GM23338 (cell line): ENCODE data around the gene TREML4. TPM values are rescaled to one million over a fixed set of nuclear protein-coding genes. Genes with fewer than 3 reads are reported as not detected.

ENCODE experiments used
- ATAC-seq: fragments of 200-7000 bp; cut with Tn5 transposase; 3 replicates; pipeline ENCODE4 v1.9.1; 2020
- DNase-seq: peaks from one replicate; pipeline ENCODE4 v3.0.0-alpha.2; 2015; ENCODE audit warnings: low spot score
- H2AFZ ChIP-seq: fragments of 200-600 bp; sonication (generic); 2 replicates; pipeline ENCODE4 v1.8.0; 2016; ENCODE audit warnings: antibody characterized with exemption, mild to moderate bottlenecking, moderate library complexity
- H3F3A ChIP-seq: fragments of 200-600 bp; sonication (generic); replicated peaks from 2 replicates; pipeline ENCODE4 v1.8.0; 2017; ENCODE audit warnings: antibody characterized with exemption, mixed run types, low read depth
- H3K27ac ChIP-seq: fragments of 200-600 bp; sonication (generic); 2 replicates; pipeline ENCODE4 v1.6.1; 2016; ENCODE audit warnings: low read depth
- H3K27me3 ChIP-seq: fragments of 200-600 bp; sonication (generic); 2 replicates; pipeline ENCODE4 v1.8.0; 2016; ENCODE audit warnings: mild to moderate bottlenecking, mixed run types, moderate library complexity; ENCODE audit not compliant: insufficient read depth
- H3K36me3 ChIP-seq: fragments of 200-600 bp; sonication (generic); 2 replicates; pipeline ENCODE4 v1.8.0; 2016; ENCODE audit warnings: mild to moderate bottlenecking; ENCODE audit not compliant: insufficient read depth
- H3K4me1 ChIP-seq: fragments of 200-600 bp; sonication (generic); 2 replicates; pipeline ENCODE4 v1.8.0; 2016; ENCODE audit warnings: mild to moderate bottlenecking, moderate library complexity; ENCODE audit not compliant: insufficient read depth
- H3K4me2 ChIP-seq: fragments of 200-600 bp; sonication (generic); 2 replicates; pipeline ENCODE4 v1.7.1; 2017; ENCODE audit warnings: mixed run types
- H3K4me3 ChIP-seq: fragments of 200-600 bp; sonication (generic); 2 replicates; pipeline ENCODE4 v1.6.1; 2016; ENCODE audit warnings: mixed run types
- H3K79me2 ChIP-seq: fragments of 200-600 bp; sonication (generic); replicated peaks from 2 replicates; pipeline ENCODE4 v1.8.0; 2017; ENCODE audit warnings: mild to moderate bottlenecking; ENCODE audit not compliant: insufficient read depth
- H3K9me2 ChIP-seq: fragments of 200-600 bp; sonication (generic); 2 replicates; pipeline ENCODE4 v1.8.0; 2017; ENCODE audit not compliant: insufficient read depth
- H4K20me1 ChIP-seq: fragments of 200-600 bp; sonication (generic); replicated peaks from 2 replicates; pipeline ENCODE4 v1.8.0; 2017; ENCODE audit warnings: mild to moderate bottlenecking; ENCODE audit not compliant: insufficient read depth
- H3K27ac Mint-ChIP-seq: 2 replicates; pipeline ENCODE4 v1.8.0; 2020; ENCODE audit warnings: inconsistent platforms, mild to moderate bottlenecking, moderate library complexity, mixed read lengths
- H3K27me3 Mint-ChIP-seq: 3 replicates; pipeline ENCODE4 v1.8.0; 2022; ENCODE audit warnings: low read depth, mild to moderate bottlenecking, moderate library complexity, mixed read lengths, inconsistent platforms; ENCODE audit not compliant: insufficient read depth, poor library complexity
- H3K36me3 Mint-ChIP-seq: 3 replicates; pipeline ENCODE4 v1.8.0; 2021; ENCODE audit warnings: low read depth, mild to moderate bottlenecking, inconsistent platforms, moderate library complexity, mixed read lengths
- H3K4me1 Mint-ChIP-seq: 3 replicates; pipeline ENCODE4 v1.8.0; 2020; ENCODE audit warnings: mild to moderate bottlenecking, inconsistent platforms, mixed read lengths
- H3K4me3 Mint-ChIP-seq: 3 replicates; pipeline ENCODE4 v1.8.0; 2021; ENCODE audit warnings: moderate library complexity, mild to moderate bottlenecking, inconsistent platforms, mixed read lengths
- H3K9me3 Mint-ChIP-seq: 3 replicates; pipeline ENCODE4 v1.8.0; 2020; ENCODE audit warnings: moderate library complexity, mild to moderate bottlenecking, inconsistent platforms, mixed read lengths
- CTCF ChIP-seq, 2 experiments: fragments of 200-600 bp in 1 of 2; sonication (generic) in 1 of 2; conservative IDR thresholded peaks; 2 replicates each; pipeline versions ENCODE4 v1.5.1 to v1.6.1; 2016 to 2017; ENCODE audit warnings: antibody characterized with exemption in 2 of 2, low read depth in 2 of 2, mild to moderate bottlenecking in 2 of 2, moderate library complexity in 1 of 2
- EZH2 ChIP-seq: fragments of 200-600 bp; sonication (generic); IDR thresholded peaks from one replicate; pipeline ENCODE4 v1.8.0; 2017; ENCODE audit warnings: antibody characterized with exemption, mild to moderate bottlenecking, low read depth; ENCODE audit not compliant: unreplicated experiment
- EZH2phosphoT487 ChIP-seq: fragments of 200-600 bp; sonication (generic); IDR thresholded peaks from one replicate; pipeline ENCODE4 v1.8.1; 2018; ENCODE audit warnings: antibody characterized with exemption; ENCODE audit not compliant: unreplicated experiment
- POLR2AphosphoS5 ChIP-seq: IDR thresholded peaks from 2 replicates; pipeline ENCODE4 v1.6.1; 2016; ENCODE audit warnings: antibody characterized with exemption, low read depth
- REST ChIP-seq: IDR thresholded peaks from one replicate; pipeline ENCODE4 v1.6.1; 2018; ENCODE audit warnings: antibody characterized with exemption; ENCODE audit not compliant: unreplicated experiment
- STAT1 ChIP-seq: IDR thresholded peaks from one replicate; pipeline ENCODE4 v1.6.1; 2016; ENCODE audit warnings: antibody characterized with exemption; ENCODE audit not compliant: unreplicated experiment
- ZNF114 ChIP-seq: fragments of 250-450 bp; sonication (Bioruptor Pico); IDR thresholded peaks from 2 replicates; pipeline ENCODE4 v1.5.0; 2020; ENCODE audit warnings: mild to moderate bottlenecking, moderate library complexity
- ZNF331 ChIP-seq: fragments of 250-450 bp; sonication (Bioruptor Pico); IDR thresholded peaks from 2 replicates; pipeline ENCODE4 v1.5.0; 2020; ENCODE audit warnings: low read depth, mild to moderate bottlenecking, moderate library complexity
- polyA plus RNA-seq: library from polyadenylated mRNA; unstranded; fragments of >200 nt; fragmentation: Nextera tagmentation; extraction: Ambion mirVana; gene quantifications from 2 replicates; pipeline ENCODE4 v1.2.1, GENCODE V29; 2016
- total RNA-seq: library from RNA; depleted of rRNA; stranded (reverse); fragments of >200 nt; shearing (Covaris generic); gene quantifications from 2 replicates; pipeline ENCODE4 v1.2.3, GENCODE V29; 2014

The TREML4 gene
- total and polyA plus RNA-seq, 2 experiments from 2014 or later, result not detected

- Histone ChIP-seq H3K36me3 (no peaks in the 10 kb centered on the region), H3K4me3 (no peak overlapping the region), H3K27ac (no peak overlapping the region), H3K79me2 (no peaks in the 10 kb centered on the region), H3K27me3 (no peaks in the 10 kb centered on the region), H4K20me1 (no peaks in the 10 kb centered on the region), H3K4me1 (no peaks in the 10 kb centered on the region), H3K9me2 (no peaks in the 10 kb centered on the region), H3K4me2 (no peak overlapping the region), H2AFZ (no peak overlapping the region), H3F3A (no peaks in the 10 kb centered on the region)
- H3K4me1 Mint-ChIP-seq, result no peaks in the 10 kb centered on the region
- ATAC-seq, result no peak
- no peak for TF ChIP-seq REST
- peaks cover 4% of the 10 kb centered on the region; the same call in 2 of the 3 replicates for H3K36me3 Mint-ChIP-seq
- peaks cover 9% of the 10 kb centered on the region for H3K27me3 Mint-ChIP-seq
- H3K9me3 Mint-ChIP-seq, result peaks cover 29% of the 10 kb centered on the region
- no peak for DNase-seq
- H3K4me3 Mint-ChIP-seq, result no peak overlapping the region
- no peak overlapping the region for H3K27ac Mint-ChIP-seq
Measured at GRCh38 chr6:41215777-41216176, 12.4 kb upstream of the TREML4 start.

GRCh38 chr6:41216616-41217015, 11.5 kb upstream of the TREML4 start:
- DNase-seq (no peak), ATAC-seq (no peak)
- Histone ChIP-seq H3K9me2 (0 out of 2 replicates have a peak, but pooled peaks cover under 1% of the 10 kb centered on the region), H3K4me2 (no peak overlapping the region), H4K20me1 (no peaks in the 10 kb centered on the region), H3K79me2 (no peaks in the 10 kb centered on the region), H3K36me3 (no peaks in the 10 kb centered on the region), H3F3A (no peaks in the 10 kb centered on the region), H3K4me3 (no peak overlapping the region), H2AFZ (no peak overlapping the region), H3K27ac (no peak overlapping the region), H3K4me1 (no peaks in the 10 kb centered on the region), H3K27me3 (no peaks in the 10 kb centered on the region)
- Mint-ChIP-seq H3K27me3 (peaks cover 9% of the 10 kb centered on the region), H3K4me1 (no peaks in the 10 kb centered on the region), H3K9me3 (peaks cover 29% of the 10 kb centered on the region), H3K4me3 (no peak overlapping the region), H3K27ac (no peak overlapping the region), H3K36me3 (peaks cover 4% of the 10 kb centered on the region; the same call in 2 of the 3 replicates)
- TF ChIP-seq STAT1, result no peak
- TF ChIP-seq EZH2phosphoT487, result no peak
- TF ChIP-seq EZH2, result no peak

GRCh38 chr6:41222045-41222444, 6.1 kb upstream of the TREML4 start:
- Mint-ChIP-seq H3K27ac (no peak overlapping the region), H3K4me3 (no peak overlapping the region), H3K9me3 (peaks cover 14% of the 10 kb centered on the region; the same call in 2 of the 3 replicates), H3K36me3 (no peaks in the 10 kb centered on the region; the same call in 2 of the 3 replicates), H3K4me1 (no peaks in the 10 kb centered on the region; the same call in 2 of the 3 replicates), H3K27me3 (peaks cover 12% of the 10 kb centered on the region)
- no peak overlapping the region for H3K27ac ChIP-seq
- no peak overlapping the region for H2AFZ ChIP-seq
- no peaks in the 10 kb centered on the region for H4K20me1 ChIP-seq
- no peak for DNase-seq
- H3K79me2 ChIP-seq, result no peaks in the 10 kb centered on the region
- no peak overlapping the region for H3K4me3 ChIP-seq
- H3K36me3 ChIP-seq, result no peaks in the 10 kb centered on the region
- 0 out of 2 replicates have a peak, but pooled peaks cover 5% of the 10 kb centered on the region for H3K9me2 ChIP-seq
- no peaks in the 10 kb centered on the region for H3K27me3 ChIP-seq
- H3K4me2 ChIP-seq, result no peak overlapping the region
- H3K4me1 ChIP-seq, result no peaks in the 10 kb centered on the region
- no peak for ATAC-seq
- H3F3A ChIP-seq, result no peaks in the 10 kb centered on the region
- TF ChIP-seq REST (no peak), ZNF114 (CRISPR knock-in tag) (no peak), EZH2 (no peak), CTCF (conservative IDR thresholded peaks at IDR 0.05; ENCODE audit: low read depth in 2 of 2) (no peak), POLR2AphosphoS5 (no peak), STAT1 (no peak), ZNF331 (CRISPR knock-in tag) (no peak)
